Ovary (tissue), 9 donors: ENCODE measurements around the gene CCDC61. TPM values are rescaled to one million over a fixed set of nuclear protein-coding genes. Genes with fewer than 3 reads are reported as not detected.

Source experiments
- DNase-seq, 5 donors: peaks; one replicate each; pipeline ENCODE4 v3.0.0-alpha.2; 2019 to 2020
- H3K27ac ChIP-seq, 2 donors: fragments of 200-600 bp; one replicate each; pipeline versions ENCODE4 v1.5.1 to v1.8.0; 2019 to 2022
- H3K27me3 ChIP-seq: fragments of 200-600 bp; one replicate; pipeline ENCODE4 v1.8.0; 2022
- H3K36me3 ChIP-seq: fragments of 200-600 bp; sonication (generic); one replicate; pipeline ENCODE4 v1.5.1; 2019
- H3K4me1 ChIP-seq: one replicate; pipeline ENCODE4 v1.8.1; 2013; ENCODE audit warnings: mild to moderate bottlenecking, moderate library complexity; ENCODE audit not compliant: insufficient read depth
- H3K4me3 ChIP-seq: fragments of 200-600 bp; sonication (generic); one replicate; pipeline ENCODE4 v1.5.1; 2017
- H3K9me3 ChIP-seq, 2 donors: fragments of 200-600 bp in 1 of 2; sonication (generic) in 1 of 2; one replicate each; pipeline versions ENCODE4 v1.5.1 to v1.8.1; 2013 to 2019; ENCODE audit warnings: mild to moderate bottlenecking in 1 of 2, moderate library complexity in 1 of 2
- EP300 ChIP-seq: sonication (generic); formaldehyde crosslinking; IDR thresholded peaks from one replicate; pipeline ENCODE4 v1.6.1; 2017; ENCODE audit warnings: antibody characterized with exemption
- POLR2A ChIP-seq: fragments of 450-650 bp; IDR thresholded peaks from one replicate; pipeline ENCODE4 v1.6.1; 2017; ENCODE audit warnings: antibody characterized with exemption, mild to moderate bottlenecking, moderate library complexity
- WGBS, 3 donors: extraction: QIAGEN DNeasy Blood & Tissue Kit in 1 of 3; methylation state at CpG; one replicate each; pipeline versions ENCODE4 v1.1.5 to v1.1.7; 2013 to 2017; 5-methylcytosine and 5-hydroxymethylcytosine counted together
- intact Hi-C, 4 donors: fragments of 100-400 bp; cut with DNase I; formaldehyde crosslinking; loops; one replicate each; pipeline versions ENCODE4 v1.11.0 to v1.15.1; 2022 to 2023
- polyA plus RNA-seq, 2 donors: library from polyadenylated mRNA; stranded (reverse); fragments of 200-250 nt in 1 of 2; fragments of 350-450 nt in 1 of 2; fragmentation: Illumina TruSeq in 1 of 2; extraction: RNeasy Lipid Tissue Mini Kit (QIAGEN cat#74804) in 1 of 2; gene quantifications; one replicate each; pipeline ENCODE4 v1.2.3, GENCODE V29; 2013 to 2014
- total RNA-seq, 7 donors: library from RNA; depleted of rRNA in 2 of 7; stranded (reverse); fragments of >200 nt in 2 of 7; fragmentation: NEBNext Ultra II Directional in 3 of 7; extraction: Animal tissue kit (Norgen Biotek cat#: 25700) in 3 of 7; gene quantifications; one replicate each; pipeline versions ENCODE4 v1.1.0 to v1.2.4, GENCODE V29; 2016 to 2023
- TF ChIP-seq, protein P1 (sequence below), 3 donors: fragments of 450-650 bp in 2 of 3; fragments of 200-600 bp in 1 of 3; IDR thresholded peaks; one replicate each; pipeline versions ENCODE4 v1.5.1 to v1.8.0; 2016 to 2022; ENCODE audit warnings: antibody characterized with exemption in 3 of 3, mild to moderate bottlenecking in 1 of 3
- donor health status: DM: no; HTN: no; CAD: no; lungs with moderate emphysema.
- donor health status: DM: no; HTN: no; CAD: no.
- donor health status: Bipolar disorder and iron deficiency.
- donor health status: DM: yes; HTN: yes; CAD: no.
- donor health status: DM: no; HTN: no; CAD: no.
- donor health status: DM: yes; HTN: yes; CAD: no.

Gene CCDC61
- total and polyA plus RNA-seq, 9 donors = 2.7 to 19.6 (median 14.9) TPM

GRCh38 chr19:46040952-46041500, 45.8 kb downstream of the CCDC61 start, which contains the start of gene IGFL4:
Gene IGFL4 (minus strand): TSS chr19:46041002. CDS start chr19:46040962, 40 bp downstream.
- Histone ChIP-seq H3K9me3 (no peaks in the 10 kb centered on the region), H3K27me3 (no peaks in the 10 kb centered on the region), H3K4me3 (no peak within 1 kb of the TSS), H3K4me1 (no peaks in the 10 kb centered on the region), H3K36me3 (no peaks in the 10 kb centered on the region), H3K27ac (no peak within 1 kb of the TSS)
- WGBS, 3 donors = 17 to 21% (median 17%) methylated on average over 7 of the region's 7 CpGs
- intact Hi-C loops = no loop called here
- TF ChIP-seq, protein P1, sequence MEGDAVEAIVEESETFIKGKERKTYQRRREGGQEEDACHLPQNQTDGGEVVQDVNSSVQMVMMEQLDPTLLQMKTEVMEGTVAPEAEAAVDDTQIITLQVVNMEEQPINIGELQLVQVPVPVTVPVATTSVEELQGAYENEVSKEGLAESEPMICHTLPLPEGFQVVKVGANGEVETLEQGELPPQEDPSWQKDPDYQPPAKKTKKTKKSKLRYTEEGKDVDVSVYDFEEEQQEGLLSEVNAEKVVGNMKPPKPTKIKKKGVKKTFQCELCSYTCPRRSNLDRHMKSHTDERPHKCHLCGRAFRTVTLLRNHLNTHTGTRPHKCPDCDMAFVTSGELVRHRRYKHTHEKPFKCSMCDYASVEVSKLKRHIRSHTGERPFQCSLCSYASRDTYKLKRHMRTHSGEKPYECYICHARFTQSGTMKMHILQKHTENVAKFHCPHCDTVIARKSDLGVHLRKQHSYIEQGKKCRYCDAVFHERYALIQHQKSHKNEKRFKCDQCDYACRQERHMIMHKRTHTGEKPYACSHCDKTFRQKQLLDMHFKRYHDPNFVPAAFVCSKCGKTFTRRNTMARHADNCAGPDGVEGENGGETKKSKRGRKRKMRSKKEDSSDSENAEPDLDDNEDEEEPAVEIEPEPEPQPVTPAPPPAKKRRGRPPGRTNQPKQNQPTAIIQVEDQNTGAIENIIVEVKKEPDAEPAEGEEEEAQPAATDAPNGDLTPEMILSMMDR (IDR thresholded peaks at IDR 0.05) = no peak
- no peak for TF ChIP-seq POLR2A
- TF ChIP-seq EP300 = no peak
- no peak for DNase-seq

DNA sequence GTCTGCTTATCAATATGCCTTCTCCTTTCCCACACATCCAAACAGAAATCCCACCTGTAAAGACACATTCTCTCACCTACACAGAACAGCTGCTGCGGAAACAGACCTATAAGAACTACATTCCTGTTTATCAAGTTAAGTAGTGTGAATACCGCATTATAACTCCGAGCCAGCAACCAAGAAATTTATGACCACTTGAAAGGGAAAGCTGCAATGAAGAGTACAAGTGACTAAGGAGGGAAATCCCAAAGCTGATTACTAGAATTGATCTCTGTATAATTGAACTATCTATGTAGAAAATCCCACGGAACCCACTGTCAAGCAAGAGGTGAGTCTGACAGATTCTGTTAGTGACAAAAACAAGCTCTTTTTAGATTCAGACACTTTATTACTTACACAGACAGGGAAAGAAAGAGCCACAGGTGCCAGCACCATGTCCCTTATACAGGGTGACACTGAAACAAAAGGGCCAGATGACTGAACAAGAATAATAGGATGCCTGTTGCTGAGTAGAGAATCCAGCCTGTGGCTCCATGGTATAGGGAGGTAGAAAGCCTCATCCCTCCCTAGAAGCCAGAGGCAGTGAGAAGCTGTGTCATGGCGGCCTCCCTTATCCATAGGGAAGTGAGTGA, 47.1 kb downstream of the CCDC61 start:
- H3K36me3 ChIP-seq = no peaks in the 10 kb centered on the region
- no peaks in the 10 kb centered on the region for H3K9me3 ChIP-seq
- WGBS, 3 donors = 35 to 46% (median 37%) methylated on average over 5 of the region's 5 CpGs
- DNase-seq = no peak
- intact Hi-C loops = no loop called here
- H3K27ac ChIP-seq = no peak overlapping the region
- no peaks in the 10 kb centered on the region for H3K4me1 ChIP-seq
- TF ChIP-seq POLR2A (no peak), EP300 (no peak)
- TF ChIP-seq, protein P1 (IDR thresholded peaks at IDR 0.05) = no peak
- H3K4me3 ChIP-seq = no peak overlapping the region
- no peaks in the 10 kb centered on the region for H3K27me3 ChIP-seq

DNA sequence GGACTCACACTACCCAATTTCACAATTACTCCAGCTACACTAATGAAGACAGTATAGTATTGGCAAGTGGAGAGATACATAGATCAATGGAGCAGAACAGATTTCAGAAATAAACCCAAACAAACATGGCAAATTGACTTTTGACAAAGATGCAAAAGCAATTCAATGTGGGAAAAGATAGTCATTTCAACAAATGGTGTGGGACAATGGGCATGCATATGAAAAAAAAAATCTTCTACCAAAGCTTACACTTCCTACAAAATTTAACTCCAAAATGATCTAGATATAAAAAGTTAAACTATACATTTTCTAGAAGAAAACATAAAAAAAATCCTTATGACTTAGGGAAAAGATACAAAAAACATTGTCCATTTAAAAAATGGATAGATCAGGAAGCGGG, 48.3 kb downstream of the CCDC61 start:
- intact Hi-C loops = no loop called here
- no peaks in the 10 kb centered on the region for H3K36me3 ChIP-seq
- H3K4me3 ChIP-seq = no peak overlapping the region
- no peaks in the 10 kb centered on the region for H3K9me3 ChIP-seq
- H3K27me3 ChIP-seq = no peaks in the 10 kb centered on the region
- no peak overlapping the region for H3K27ac ChIP-seq
- 88 to 92% (median 90%) methylated on average over 1 of the region's 1 CpG for WGBS, 3 donors
- no peak for DNase-seq
- TF ChIP-seq POLR2A (no peak), EP300 (no peak)
- TF ChIP-seq, protein P1 (IDR thresholded peaks at IDR 0.05) = no peak
- H3K4me1 ChIP-seq = no peaks in the 10 kb centered on the region

DNA sequence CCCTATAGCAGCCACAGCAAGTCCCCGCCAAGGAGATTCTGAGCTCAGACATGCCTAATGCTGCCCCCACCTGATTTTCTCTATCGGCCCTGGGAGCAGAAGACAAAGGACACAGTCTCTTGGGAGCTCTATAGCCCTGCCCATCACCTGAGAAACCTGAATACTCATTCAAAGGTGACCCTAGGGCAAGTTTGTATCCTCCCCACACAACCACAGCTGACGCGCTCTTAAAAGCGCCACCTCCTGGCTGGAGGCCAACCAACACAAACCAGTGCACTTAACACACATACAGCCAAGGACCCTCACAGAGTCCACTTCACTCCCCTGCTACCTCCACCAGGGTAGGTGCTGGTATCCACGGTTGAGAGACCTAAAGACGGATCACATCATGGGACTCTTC, 54.3 kb downstream of the CCDC61 start:
- H3K4me3 ChIP-seq = no peak overlapping the region
- H3K9me3 ChIP-seq = no peaks in the 10 kb centered on the region
- no peaks in the 10 kb centered on the region for H3K27me3 ChIP-seq
- 29 to 36% (median 30%) methylated on average over 7 of the region's 7 CpGs for WGBS, 3 donors
- intact Hi-C loops = no loop called here
- no peaks in the 10 kb centered on the region for H3K36me3 ChIP-seq
- DNase-seq = no peak
- no peaks in the 10 kb centered on the region for H3K4me1 ChIP-seq
- no peak for TF ChIP-seq POLR2A
- no peak for TF ChIP-seq EP300
- TF ChIP-seq, protein P1 (IDR thresholded peaks at IDR 0.05) = no peak
- H3K27ac ChIP-seq = no peak overlapping the region
